ENCODE results near the gene DRD4. TPM values are rescaled to one million over a fixed set of nuclear protein-coding genes. Genes with fewer than 3 reads are reported as not detected.

DRD4 gene
- total RNA-seq, 3 donors from 2014 or later, result 1.2 to 2.4 (median 1.8) TPM

GRCh38 chr11:630871-631270, 6.2 kb upstream of the DRD4 start:
- DNase-seq (no peak), ATAC-seq (no peak)
- no peak for TF ChIP-seq CTCF (IDR thresholded peaks at IDR 0.05)
- peaks cover 9% of the 10 kb centered on the region for H3K4me1 ChIP-seq (ENCODE audit: low read depth)
- no peaks in the 10 kb centered on the region for H3K9me3 ChIP-seq
- H3K36me3 ChIP-seq (ENCODE audit: low read depth), result no peaks in the 10 kb centered on the region
- no peak overlapping the region for H3K4me3 ChIP-seq
- intact Hi-C loops (cut with DNase I, micrococcal nuclease), result no loop called here

GRCh38 chr11:635945-636510, 1.0 kb upstream of the DRD4 start:
- Histone ChIP-seq H3K9me3 (no peaks in the 10 kb centered on the region), H3K4me3 (no peak overlapping the region), H3K4me1 (ENCODE audit: low read depth) (peaks cover 9% of the 10 kb centered on the region), H3K36me3 (ENCODE audit: low read depth) (no peaks in the 10 kb centered on the region)
- TF ChIP-seq CTCF (IDR thresholded peaks at IDR 0.05), result no peak
- intact Hi-C loops (cut with DNase I, micrococcal nuclease), result no loop called here
- ATAC-seq (no peak), DNase-seq (no peak)

GRCh38 chr11:637333-637592, 194 bp downstream of the DRD4 start:
- intact Hi-C loops (cut with DNase I, micrococcal nuclease), result no loop called here
- Histone ChIP-seq H3K4me3 (no peak overlapping the region), H3K36me3 (ENCODE audit: low read depth) (no peaks in the 10 kb centered on the region), H3K4me1 (ENCODE audit: low read depth) (peaks cover 9% of the 10 kb centered on the region), H3K9me3 (no peaks in the 10 kb centered on the region)
- DNase-seq (no peak), ATAC-seq (no peak)
- TF ChIP-seq CTCF (IDR thresholded peaks at IDR 0.05), result no peak

GRCh38 chr11:637593-638521, 788 bp downstream of the DRD4 start:
- no peak for ATAC-seq
- TF ChIP-seq CTCF (IDR thresholded peaks at IDR 0.05), result no peak
- intact Hi-C loops (cut with DNase I, micrococcal nuclease), result no loop called here
- DNase-seq, result no peak
- H3K4me1 ChIP-seq (ENCODE audit: low read depth), result peaks cover 9% of the 10 kb centered on the region
- H3K4me3 ChIP-seq, result no peak overlapping the region
- H3K36me3 ChIP-seq (ENCODE audit: low read depth), result no peaks in the 10 kb centered on the region
- H3K9me3 ChIP-seq, result no peaks in the 10 kb centered on the region

GRCh38 chr11:638631-639331, 1.7 kb downstream of the DRD4 start:
- DNase-seq (no peak), ATAC-seq (no peak)
- Histone ChIP-seq H3K36me3 (ENCODE audit: low read depth) (no peaks in the 10 kb centered on the region), H3K9me3 (no peaks in the 10 kb centered on the region), H3K4me3 (no peak overlapping the region), H3K4me1 (ENCODE audit: low read depth) (peaks cover 9% of the 10 kb centered on the region)
- TF ChIP-seq CTCF (IDR thresholded peaks at IDR 0.05), result no peak
- intact Hi-C loops (cut with DNase I, micrococcal nuclease), result no loop called here
